Activated CD4-positive, alpha-beta memory T cell treated with anti-CD3 and anti-CD28 coated beads for 36 hours (primary cell): ENCODE results near the gene ODAD2. TPM values are rescaled to one million over a fixed set of nuclear protein-coding genes. Genes with fewer than 3 reads are reported as not detected.

Source experiments
- CTCF ChIA-PET: fragments of 350-600 bp; sonication (Branson Sonifier 250); formaldehyde crosslinking; loops from one replicate; lab custom pipeline; 2021; ENCODE audit warnings: antibody characterized with exemption, inconsistent platforms; lab: Charles Lee
- POLR2A ChIA-PET: fragments of 350-600 bp; sonication (Branson Sonifier 250); formaldehyde crosslinking; loops from one replicate; lab custom pipeline; 2021; ENCODE audit warnings: antibody characterized with exemption; lab: Charles Lee
- DNase-seq: peaks from one replicate; pipeline ENCODE4 v3.0.0-alpha.2; 2020
- H3K27ac Mint-ChIP-seq: one replicate; pipeline ENCODE4 v1.8.0; 2021; ENCODE audit warnings: mixed read lengths
- H3K27me3 Mint-ChIP-seq: one replicate; pipeline ENCODE4 v1.8.0; 2021; ENCODE audit warnings: mixed read lengths
- H3K36me3 Mint-ChIP-seq: one replicate; pipeline ENCODE4 v1.8.0; 2021; ENCODE audit warnings: mixed read lengths
- H3K4me1 Mint-ChIP-seq: one replicate; pipeline ENCODE4 v1.8.0; 2021; ENCODE audit warnings: low read depth, mixed read lengths
- H3K4me3 Mint-ChIP-seq: one replicate; pipeline ENCODE4 v1.8.0; 2021; ENCODE audit warnings: mild to moderate bottlenecking, mixed read lengths
- H3K9me3 Mint-ChIP-seq: one replicate; pipeline ENCODE4 v1.8.0; 2021; ENCODE audit warnings: mixed read lengths
- intact Hi-C: fragments of 100-400 bp; cut with micrococcal nuclease; formaldehyde crosslinking; loops from one replicate; pipeline ENCODE4 v1.15.1; 2023
- total RNA-seq, 2 experiments: library from RNA; stranded (reverse); gene quantifications; one replicate each; pipeline ENCODE4 v1.2.3, GENCODE V29; 2021

The ODAD2 gene
- total RNA-seq, 2 experiments from 2014 or later = 0.10 TPM; not detected in 1

DNA sequence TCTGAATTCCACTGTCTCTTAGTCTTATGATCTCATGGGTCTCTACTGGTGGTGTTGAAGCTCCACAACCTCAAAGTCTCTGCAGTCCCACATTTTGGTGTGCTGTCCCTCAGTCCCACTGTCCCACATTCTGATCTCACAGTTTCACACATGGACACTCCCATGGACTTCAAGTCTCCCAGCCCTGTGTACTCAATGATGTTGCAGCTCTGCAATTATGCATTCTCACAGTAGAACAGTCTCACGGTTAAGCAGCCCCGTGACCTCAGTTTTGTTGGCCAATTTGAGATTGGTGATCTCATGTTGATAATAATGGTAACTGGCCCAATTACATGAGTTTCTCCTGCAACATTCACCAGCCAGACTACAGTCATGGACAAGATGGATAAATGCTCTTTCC, 109.4 kb downstream of the ODAD2 start:
- Mint-ChIP-seq H3K27ac (no peak overlapping the region), H3K9me3 (peaks cover 12% of the 10 kb centered on the region), H3K4me1 (peaks cover 1% of the 10 kb centered on the region), H3K27me3 (peaks cover under 1% of the 10 kb centered on the region), H3K4me3 (no peak overlapping the region), H3K36me3 (no peaks in the 10 kb centered on the region)
- intact Hi-C loops = no loop called here
- ChIA-PET CTCF (no interaction called here), POLR2A (no interaction called here)
- no peak for DNase-seq

DNA sequence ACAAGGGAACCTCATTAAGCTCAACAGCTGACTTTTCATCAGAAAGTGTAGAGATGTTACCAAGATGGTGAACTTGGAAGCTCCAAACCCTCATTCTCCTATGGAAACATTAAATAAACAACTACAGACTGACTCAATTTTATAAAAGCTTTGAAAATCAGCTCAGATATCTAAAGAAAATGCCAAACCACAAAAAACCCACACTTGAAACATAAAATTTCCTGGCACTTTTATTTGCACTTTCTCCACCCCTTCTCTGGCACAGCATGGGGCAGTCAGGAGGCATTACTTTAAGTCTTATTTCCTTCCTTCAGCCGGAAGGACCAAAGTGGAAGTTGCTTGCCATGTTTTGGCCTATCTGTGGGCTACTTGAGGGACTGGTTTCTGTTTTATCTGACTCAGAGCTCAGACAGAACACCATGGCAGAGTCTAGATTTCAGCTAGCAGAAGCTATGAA, 114.7 kb downstream of the ODAD2 start:
- Mint-ChIP-seq H3K9me3 (peaks cover 18% of the 10 kb centered on the region), H3K27me3 (peaks cover 1% of the 10 kb centered on the region), H3K4me1 (peaks cover 7% of the 10 kb centered on the region), H3K36me3 (no peaks in the 10 kb centered on the region), H3K27ac (peak overlapping the region; percentile 38), H3K4me3 (no peak overlapping the region)
- no peak for DNase-seq
- ChIA-PET CTCF (interaction anchor here (0.9 to 1.0 kb wide), 2 partner anchors 19 to 30 kb away, joined by 3 read pairs; no protein-coding TSS in a partner anchor), POLR2A (no interaction called here)
- intact Hi-C loops = no loop called here

GRCh38 chr10:27878281-27878680, 120.6 kb downstream of the ODAD2 start:
- ChIA-PET CTCF (no interaction called here), POLR2A (no interaction called here)
- Mint-ChIP-seq H3K36me3 (no peaks in the 10 kb centered on the region), H3K9me3 (peaks cover 4% of the 10 kb centered on the region), H3K27ac (no peak overlapping the region), H3K27me3 (peaks cover 7% of the 10 kb centered on the region), H3K4me3 (no peak overlapping the region), H3K4me1 (no peaks in the 10 kb centered on the region)
- no peak for DNase-seq
- intact Hi-C loops = no loop called here

GRCh38 chr10:27865221-27865635, 133.7 kb downstream of the ODAD2 start:
- DNase-seq = no peak
- no peak overlapping the region for H3K27ac Mint-ChIP-seq
- no peak overlapping the region for H3K4me3 Mint-ChIP-seq
- POLR2A ChIA-PET = no interaction called here
- H3K4me1 Mint-ChIP-seq = no peaks in the 10 kb centered on the region
- CTCF ChIA-PET = interaction anchor here (0.7 kb wide), 1 partner anchor 19 kb away, joined by 3 read pairs; no protein-coding TSS in a partner anchor
- intact Hi-C loops = no loop called here
- peaks cover 5% of the 10 kb centered on the region for H3K27me3 Mint-ChIP-seq
- no peaks in the 10 kb centered on the region for H3K36me3 Mint-ChIP-seq
- H3K9me3 Mint-ChIP-seq = peaks cover 5% of the 10 kb centered on the region

GRCh38 chr10:27861781-27862180, 137.1 kb downstream of the ODAD2 start:
- POLR2A ChIA-PET = no interaction called here
- intact Hi-C loops = no loop called here
- Mint-ChIP-seq H3K36me3 (no peaks in the 10 kb centered on the region), H3K4me3 (no peak overlapping the region), H3K9me3 (no peaks in the 10 kb centered on the region), H3K27ac (no peak overlapping the region), H3K4me1 (no peaks in the 10 kb centered on the region), H3K27me3 (peaks cover 5% of the 10 kb centered on the region)
- no peak for DNase-seq
- CTCF ChIA-PET = interaction anchor here (0.7 kb wide), 1 partner anchor 236 kb away, joined by 3 read pairs; no protein-coding TSS in a partner anchor

- POLR2A ChIA-PET = no interaction called here
- intact Hi-C loops = no loop called here
- no peaks in the 10 kb centered on the region for H3K4me1 Mint-ChIP-seq
- H3K27me3 Mint-ChIP-seq = no peaks in the 10 kb centered on the region
- H3K4me3 Mint-ChIP-seq = no peak overlapping the region
- no peaks in the 10 kb centered on the region for H3K36me3 Mint-ChIP-seq
- H3K27ac Mint-ChIP-seq = no peak overlapping the region
- CTCF ChIA-PET = no interaction called here
- H3K9me3 Mint-ChIP-seq = no peaks in the 10 kb centered on the region
- no peak for DNase-seq
These were observed 141.3 kb downstream of the ODAD2 start for GRCh38 chr10:27857616-27858015.

DNA sequence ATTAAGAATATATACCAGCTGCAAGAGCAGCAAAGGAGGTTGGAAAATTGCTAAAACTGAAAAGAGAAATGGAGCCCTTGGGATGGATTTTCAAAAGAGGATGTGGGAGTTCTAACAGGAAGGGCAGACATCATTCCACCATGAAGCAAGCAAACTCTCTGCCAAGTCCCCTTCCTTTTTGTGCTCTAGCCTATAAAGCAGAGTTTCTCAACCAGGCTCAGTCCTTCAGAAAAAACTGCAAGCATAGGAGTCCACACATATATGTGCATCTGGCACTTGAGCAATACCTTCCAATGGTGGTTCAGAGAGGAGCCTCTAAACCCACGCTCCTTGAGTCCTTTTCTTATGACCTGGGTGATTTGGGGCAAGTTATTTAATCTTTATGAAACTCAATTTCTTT, 154.7 kb downstream of the ODAD2 start:
- peaks cover 14% of the 10 kb centered on the region for H3K9me3 Mint-ChIP-seq
- H3K4me3 Mint-ChIP-seq = no peak overlapping the region
- H3K27me3 Mint-ChIP-seq = peaks cover 5% of the 10 kb centered on the region
- H3K4me1 Mint-ChIP-seq = no peaks in the 10 kb centered on the region
- ChIA-PET POLR2A (no interaction called here), CTCF (no interaction called here)
- H3K27ac Mint-ChIP-seq = no peak overlapping the region
- DNase-seq = no peak
- intact Hi-C loops = no loop called here
- H3K36me3 Mint-ChIP-seq = peaks cover 2% of the 10 kb centered on the region

DNA sequence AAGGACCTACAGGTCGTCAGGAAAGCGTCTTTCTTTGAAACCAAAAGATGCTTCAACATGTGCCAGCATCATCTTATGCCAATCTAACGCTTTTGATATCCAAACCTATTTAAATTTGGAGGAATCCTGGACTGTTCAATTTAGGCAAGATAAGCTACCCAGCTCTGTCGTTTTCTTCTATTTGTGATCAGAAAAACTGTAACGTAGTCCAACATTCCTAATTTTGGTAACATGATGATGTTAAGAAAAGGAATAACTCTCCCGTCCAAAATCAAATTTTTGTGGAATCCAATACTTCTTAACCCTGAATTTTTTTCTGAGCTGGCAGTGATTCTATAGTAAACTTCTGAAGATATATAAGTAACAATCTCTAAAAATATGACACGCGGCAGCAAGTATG, 160.0 kb downstream of the ODAD2 start:
- ChIA-PET CTCF (no interaction called here), POLR2A (no interaction called here)
- H3K27me3 Mint-ChIP-seq = peaks cover 3% of the 10 kb centered on the region
- intact Hi-C loops = no loop called here
- no peaks in the 10 kb centered on the region for H3K4me1 Mint-ChIP-seq
- H3K36me3 Mint-ChIP-seq = no peaks in the 10 kb centered on the region
- H3K27ac Mint-ChIP-seq = no peak overlapping the region
- no peak overlapping the region for H3K4me3 Mint-ChIP-seq
- no peak for DNase-seq
- H3K9me3 Mint-ChIP-seq = no peaks in the 10 kb centered on the region

DNA sequence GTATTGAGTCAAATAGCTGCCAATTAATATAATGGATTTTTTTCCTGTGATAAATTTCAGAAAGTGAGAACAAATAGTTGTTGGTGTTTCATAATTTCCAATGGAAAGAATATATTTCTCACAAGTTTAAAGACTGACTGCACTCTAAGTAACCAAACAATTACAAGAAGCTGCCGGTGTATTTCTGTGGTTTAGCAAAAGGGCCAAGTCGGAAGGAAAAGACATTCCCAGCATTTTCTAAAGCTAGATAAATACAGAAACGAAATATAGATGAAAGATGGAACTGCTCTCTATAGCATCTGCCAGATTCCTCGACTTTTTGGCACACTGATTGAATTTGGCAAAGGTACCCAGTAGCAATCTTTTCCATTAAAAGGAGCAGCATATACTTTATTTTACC, 160.5 kb downstream of the ODAD2 start:
- CTCF ChIA-PET = no interaction called here

GRCh38 chr10:27834476-27834875, 164.4 kb downstream of the ODAD2 start:
- H3K9me3 Mint-ChIP-seq = no peaks in the 10 kb centered on the region
- intact Hi-C loops = no loop called here
- POLR2A ChIA-PET = no interaction called here
- CTCF ChIA-PET = no interaction called here
- no peaks in the 10 kb centered on the region for H3K36me3 Mint-ChIP-seq
- no peaks in the 10 kb centered on the region for H3K4me1 Mint-ChIP-seq
- no peaks in the 10 kb centered on the region for H3K27me3 Mint-ChIP-seq
- no peak overlapping the region for H3K4me3 Mint-ChIP-seq
- no peak for DNase-seq
- no peak overlapping the region for H3K27ac Mint-ChIP-seq

More for the DNA sequence above, 160.5 kb downstream of the ODAD2 start:
- DNase-seq = no peak
- Mint-ChIP-seq H3K36me3 (no peaks in the 10 kb centered on the region), H3K27me3 (peaks cover 3% of the 10 kb centered on the region), H3K4me3 (no peak overlapping the region), H3K9me3 (no peaks in the 10 kb centered on the region), H3K4me1 (no peaks in the 10 kb centered on the region), H3K27ac (no peak overlapping the region)
- POLR2A ChIA-PET = no interaction called here
- intact Hi-C loops = no loop called here

DNA sequence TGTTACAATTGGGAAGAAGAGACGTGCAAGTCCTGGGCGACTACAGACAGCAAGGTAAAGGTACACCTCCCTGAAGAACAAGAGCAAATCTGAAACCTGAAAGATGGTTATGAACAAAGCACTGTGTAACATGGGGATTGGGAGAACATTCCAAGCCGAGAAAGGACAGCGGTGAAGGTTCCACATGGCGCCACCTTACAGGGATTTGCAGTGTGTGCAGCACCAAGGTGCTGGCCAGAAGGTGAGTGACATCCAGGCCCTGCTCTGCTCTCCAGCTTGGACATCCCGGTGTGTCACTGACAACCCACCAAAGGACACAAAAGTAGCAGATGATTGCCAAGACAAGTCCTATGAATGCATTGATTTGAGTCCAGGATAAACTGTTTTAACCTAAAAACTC, 165.1 kb downstream of the ODAD2 start:
- intact Hi-C loops = no loop called here
- Mint-ChIP-seq H3K36me3 (no peaks in the 10 kb centered on the region), H3K4me1 (no peaks in the 10 kb centered on the region), H3K9me3 (no peaks in the 10 kb centered on the region), H3K27ac (no peak overlapping the region), H3K27me3 (no peaks in the 10 kb centered on the region), H3K4me3 (no peak overlapping the region)
- no peak for DNase-seq
- ChIA-PET CTCF (no interaction called here), POLR2A (no interaction called here)

GRCh38 chr10:27832826-27833225, 166.1 kb downstream of the ODAD2 start:
- Mint-ChIP-seq H3K4me1 (no peaks in the 10 kb centered on the region), H3K36me3 (no peaks in the 10 kb centered on the region), H3K4me3 (no peak overlapping the region), H3K27me3 (no peaks in the 10 kb centered on the region), H3K27ac (no peak overlapping the region), H3K9me3 (no peaks in the 10 kb centered on the region)
- DNase-seq = no peak
- ChIA-PET POLR2A (no interaction called here), CTCF (no interaction called here)
- intact Hi-C loops = no loop called here

DNA sequence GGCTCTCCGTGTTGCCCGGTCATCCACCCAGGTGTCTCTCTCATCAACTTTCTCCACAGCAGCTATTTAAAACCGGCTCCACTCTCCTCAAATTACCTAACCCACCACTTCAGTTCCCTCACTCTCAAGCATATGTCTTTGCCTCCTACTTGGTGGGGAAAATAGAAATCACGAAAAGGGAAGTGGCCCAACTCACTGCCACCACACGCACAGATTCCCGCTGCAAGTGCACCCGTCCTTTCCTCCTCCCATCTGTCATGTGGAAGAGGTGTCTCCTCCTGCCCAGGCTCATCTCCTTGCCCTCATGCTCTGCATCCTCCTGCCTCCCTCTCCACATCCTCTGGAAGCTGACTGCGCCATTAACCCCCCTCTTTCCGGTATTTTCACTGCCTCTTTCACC, 172.5 kb downstream of the ODAD2 start:
- no peak for DNase-seq
- Mint-ChIP-seq H3K4me3 (no peak overlapping the region), H3K36me3 (no peaks in the 10 kb centered on the region), H3K27me3 (no peaks in the 10 kb centered on the region), H3K9me3 (peaks cover 5% of the 10 kb centered on the region), H3K27ac (no peak overlapping the region), H3K4me1 (no peaks in the 10 kb centered on the region)
- ChIA-PET CTCF (interaction anchor here (0.7 kb wide), 1 partner anchor 353 kb away, joined by 3 read pairs; no protein-coding TSS in a partner anchor), POLR2A (no interaction called here)
- intact Hi-C loops = no loop called here
